ENCODE results near the gene BCOR.

DNA sequence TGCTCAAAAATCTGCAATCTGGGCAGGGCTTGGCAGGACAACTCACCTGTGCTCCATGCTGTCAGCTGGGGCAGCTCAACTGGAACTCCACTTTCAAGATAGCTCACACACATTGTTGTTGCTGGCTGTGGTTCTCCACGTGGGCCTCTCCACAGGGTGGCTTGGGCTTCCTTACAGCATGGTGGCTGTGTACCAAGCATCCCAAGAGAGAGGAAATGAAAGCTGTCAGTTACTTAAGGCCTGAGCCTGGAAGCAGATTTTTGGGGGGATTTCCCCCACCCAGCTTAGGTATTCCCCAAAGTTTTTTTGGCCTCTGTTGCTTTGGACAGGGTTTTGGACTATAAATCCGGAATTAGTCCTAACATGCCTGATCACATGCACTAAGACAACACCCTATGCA is 81.0 kb downstream of the BCOR start:
- TF ChIP-seq POLR2A (IDR thresholded peaks at IDR 0.05; ENCODE audit: low read length) (no peak), GATA1 (IDR thresholded peaks at IDR 0.05; ENCODE audit: low read depth, low read length) (no peak)

Measured in erythroblast (primary cell).